Measurements from ENCODE around the gene GRM8. TPM values are rescaled to one million over a fixed set of nuclear protein-coding genes. Genes with fewer than 3 reads are reported as not detected.
A peak's percentile ranks its signal among the peaks of the same experiment; 100 is the strongest.

Gene GRM8
- total and polyA plus RNA-seq, 9 of the 15 experiments (the other 6 are each of a cell fraction or from before 2014, with no cell fraction given) = 0.13 TPM; not detected in 7

DNA sequence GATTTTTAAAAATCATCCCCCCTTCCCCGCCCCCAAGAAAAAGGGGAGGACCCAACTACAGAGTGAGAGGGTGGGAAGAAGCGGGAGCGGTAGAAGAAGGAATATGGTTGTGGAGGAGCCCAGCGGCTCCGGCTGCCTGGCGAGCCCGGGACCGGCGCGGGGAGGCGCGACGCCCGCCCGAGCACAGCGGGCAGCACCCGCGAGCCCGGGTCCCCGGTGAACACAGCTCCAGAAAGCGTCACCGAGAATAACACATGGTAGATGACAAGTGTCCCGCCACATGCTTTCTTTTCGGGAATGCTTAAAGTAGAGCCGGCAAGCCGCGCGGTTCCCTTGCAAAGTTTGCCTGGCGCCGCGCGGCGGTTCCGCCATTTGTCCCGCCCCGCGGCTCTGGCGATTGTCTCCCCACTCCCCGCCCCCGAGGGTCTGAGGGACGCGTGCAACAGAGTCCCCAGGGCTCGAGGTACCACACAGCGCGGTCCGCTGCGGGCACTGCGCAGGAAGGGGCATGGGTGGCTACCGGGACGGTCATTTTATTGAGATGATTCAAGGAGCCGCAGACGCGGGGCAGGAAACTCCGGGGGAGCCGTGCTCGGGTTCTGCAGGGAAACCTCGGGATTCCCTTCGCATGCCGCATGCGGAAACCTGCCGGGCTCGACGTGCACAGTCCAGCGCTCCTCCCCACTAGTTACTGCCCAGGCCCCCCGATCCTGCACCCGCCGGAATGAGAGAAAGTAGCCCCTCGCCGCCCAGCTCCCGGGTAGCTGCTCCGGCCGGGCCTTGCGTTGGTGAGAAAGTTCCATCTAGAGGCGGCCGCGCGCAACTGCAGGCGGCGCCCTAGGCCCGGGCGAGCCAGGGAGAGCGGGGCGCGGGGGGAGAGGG is 781 bp upstream of the GRM8 start (continued):
- peak; percentile 79 for TF ChIP-seq ZBTB7A (IDR thresholded peaks at IDR 0.05; ENCODE audit: borderline replicate concordance, control insufficient read depth, low read depth, low read length)
- no peak for TF ChIP-seq ZNF311 (CRISPR knock-in tag; IDR thresholded peaks at IDR 0.05)
- TF ChIP-seq, protein P1, sequence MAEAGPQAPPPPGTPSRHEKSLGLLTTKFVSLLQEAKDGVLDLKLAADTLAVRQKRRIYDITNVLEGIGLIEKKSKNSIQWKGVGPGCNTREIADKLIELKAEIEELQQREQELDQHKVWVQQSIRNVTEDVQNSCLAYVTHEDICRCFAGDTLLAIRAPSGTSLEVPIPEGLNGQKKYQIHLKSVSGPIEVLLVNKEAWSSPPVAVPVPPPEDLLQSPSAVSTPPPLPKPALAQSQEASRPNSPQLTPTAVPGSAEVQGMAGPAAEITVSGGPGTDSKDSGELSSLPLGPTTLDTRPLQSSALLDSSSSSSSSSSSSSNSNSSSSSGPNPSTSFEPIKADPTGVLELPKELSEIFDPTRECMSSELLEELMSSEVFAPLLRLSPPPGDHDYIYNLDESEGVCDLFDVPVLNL (CRISPR knock-in tag; IDR thresholded peaks at IDR 0.05; ENCODE audit: low read depth) = no peak
- TF ChIP-seq ZNF217 (CRISPR knock-in tag; IDR thresholded peaks at IDR 0.05) = no peak
- TF ChIP-seq, protein P2, sequence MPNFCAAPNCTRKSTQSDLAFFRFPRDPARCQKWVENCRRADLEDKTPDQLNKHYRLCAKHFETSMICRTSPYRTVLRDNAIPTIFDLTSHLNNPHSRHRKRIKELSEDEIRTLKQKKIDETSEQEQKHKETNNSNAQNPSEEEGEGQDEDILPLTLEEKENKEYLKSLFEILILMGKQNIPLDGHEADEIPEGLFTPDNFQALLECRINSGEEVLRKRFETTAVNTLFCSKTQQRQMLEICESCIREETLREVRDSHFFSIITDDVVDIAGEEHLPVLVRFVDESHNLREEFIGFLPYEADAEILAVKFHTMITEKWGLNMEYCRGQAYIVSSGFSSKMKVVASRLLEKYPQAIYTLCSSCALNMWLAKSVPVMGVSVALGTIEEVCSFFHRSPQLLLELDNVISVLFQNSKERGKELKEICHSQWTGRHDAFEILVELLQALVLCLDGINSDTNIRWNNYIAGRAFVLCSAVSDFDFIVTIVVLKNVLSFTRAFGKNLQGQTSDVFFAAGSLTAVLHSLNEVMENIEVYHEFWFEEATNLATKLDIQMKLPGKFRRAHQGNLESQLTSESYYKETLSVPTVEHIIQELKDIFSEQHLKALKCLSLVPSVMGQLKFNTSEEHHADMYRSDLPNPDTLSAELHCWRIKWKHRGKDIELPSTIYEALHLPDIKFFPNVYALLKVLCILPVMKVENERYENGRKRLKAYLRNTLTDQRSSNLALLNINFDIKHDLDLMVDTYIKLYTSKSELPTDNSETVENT (CRISPR knock-in tag; IDR thresholded peaks at IDR 0.05) = no peak
- TF ChIP-seq RCOR1 (IDR thresholded peaks at IDR 0.05; ENCODE audit: borderline replicate concordance in 1 of 2, low read depth in 2 of 2, low read length in 2 of 2) = 0 out of 4 replicates have a peak, but pooled peaks of 1 of the 2 experiments have one; percentile 28
- TF ChIP-seq U2AF1 (optimal IDR thresholded peaks at IDR 0.05; ENCODE audit: low read depth, low read length) = no peak
- TF ChIP-seq ZNF224 (CRISPR knock-in tag; IDR thresholded peaks at IDR 0.05) = no peak
- no peak for TF ChIP-seq ZNF830 (CRISPR knock-in tag; IDR thresholded peaks at IDR 0.05)
- TF ChIP-seq ZNF76 (CRISPR knock-in tag; IDR thresholded peaks at IDR 0.05; ENCODE audit: borderline replicate concordance) = no peak
- no peak for TF ChIP-seq RBM14 (IDR thresholded peaks at IDR 0.05; ENCODE audit: borderline replicate concordance, insufficient read depth, low read depth, low read length)
- TF ChIP-seq KLF10 (CRISPR knock-in tag; IDR thresholded peaks at IDR 0.05) = no peak
- TF ChIP-seq HDAC2 (IDR thresholded peaks at IDR 0.05) = 0 out of 2 replicates have a peak, but pooled peaks have one; percentile 25
- TF ChIP-seq, protein P3, sequence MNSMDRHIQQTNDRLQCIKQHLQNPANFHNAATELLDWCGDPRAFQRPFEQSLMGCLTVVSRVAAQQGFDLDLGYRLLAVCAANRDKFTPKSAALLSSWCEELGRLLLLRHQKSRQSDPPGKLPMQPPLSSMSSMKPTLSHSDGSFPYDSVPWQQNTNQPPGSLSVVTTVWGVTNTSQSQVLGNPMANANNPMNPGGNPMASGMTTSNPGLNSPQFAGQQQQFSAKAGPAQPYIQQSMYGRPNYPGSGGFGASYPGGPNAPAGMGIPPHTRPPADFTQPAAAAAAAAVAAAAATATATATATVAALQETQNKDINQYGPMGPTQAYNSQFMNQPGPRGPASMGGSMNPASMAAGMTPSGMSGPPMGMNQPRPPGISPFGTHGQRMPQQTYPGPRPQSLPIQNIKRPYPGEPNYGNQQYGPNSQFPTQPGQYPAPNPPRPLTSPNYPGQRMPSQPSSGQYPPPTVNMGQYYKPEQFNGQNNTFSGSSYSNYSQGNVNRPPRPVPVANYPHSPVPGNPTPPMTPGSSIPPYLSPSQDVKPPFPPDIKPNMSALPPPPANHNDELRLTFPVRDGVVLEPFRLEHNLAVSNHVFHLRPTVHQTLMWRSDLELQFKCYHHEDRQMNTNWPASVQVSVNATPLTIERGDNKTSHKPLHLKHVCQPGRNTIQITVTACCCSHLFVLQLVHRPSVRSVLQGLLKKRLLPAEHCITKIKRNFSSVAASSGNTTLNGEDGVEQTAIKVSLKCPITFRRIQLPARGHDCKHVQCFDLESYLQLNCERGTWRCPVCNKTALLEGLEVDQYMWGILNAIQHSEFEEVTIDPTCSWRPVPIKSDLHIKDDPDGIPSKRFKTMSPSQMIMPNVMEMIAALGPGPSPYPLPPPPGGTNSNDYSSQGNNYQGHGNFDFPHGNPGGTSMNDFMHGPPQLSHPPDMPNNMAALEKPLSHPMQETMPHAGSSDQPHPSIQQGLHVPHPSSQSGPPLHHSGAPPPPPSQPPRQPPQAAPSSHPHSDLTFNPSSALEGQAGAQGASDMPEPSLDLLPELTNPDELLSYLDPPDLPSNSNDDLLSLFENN (IDR thresholded peaks at IDR 0.05; ENCODE audit: low read depth in 2 of 2, low read length in 2 of 2) = no peak
- TF ChIP-seq JUND (IDR thresholded peaks at IDR 0.05; ENCODE audit: borderline replicate concordance, low read depth, low read length) = no peak
- TF ChIP-seq JUND (tag; IDR thresholded peaks at IDR 0.05; ENCODE audit: borderline replicate concordance, low read depth, low read length) = no peak
- TF ChIP-seq PHF8 (IDR thresholded peaks at IDR 0.05; ENCODE audit: borderline replicate concordance, low read length) = peak; percentile 30; the same call in 1 of the 2 replicates
- no peak for TF ChIP-seq CREB1 (IDR thresholded peaks at IDR 0.05)
- TF ChIP-seq CREB1 (CRISPR knock-in tag; IDR thresholded peaks at IDR 0.05) = no peak
- no peak for TF ChIP-seq ZNF75A (CRISPR knock-in tag; IDR thresholded peaks at IDR 0.05)
- TF ChIP-seq RB1 (IDR thresholded peaks at IDR 0.05; ENCODE audit: low read depth) = peak; percentile 42; the same call in 1 of the 2 replicates

Measured in K562 (cell line).